Right lobe of liver (tissue), 4 donors: ENCODE measurements around the gene HIRA.

Source experiments
- POLR2A ChIP-seq: fragments of 450-650 bp; IDR thresholded peaks from one replicate; pipeline ENCODE4 v1.6.1; 2017; ENCODE audit warnings: antibody characterized with exemption, mild to moderate bottlenecking
- TF ChIP-seq, protein P1 (sequence below), 4 donors: fragments of 200-600 bp in 3 of 4; fragments of 450-650 bp in 1 of 4; IDR thresholded peaks; one replicate each; pipeline versions ENCODE4 v1.5.1 to v1.8.0; 2016 to 2022; ENCODE audit warnings: antibody characterized with exemption in 4 of 4, mild to moderate bottlenecking in 2 of 4
- donor health status: DM: no; HTN: no; CAD: no.
- donor health status: DM: no; HTN: no; CAD: no.
- donor health status: DM: no; HTN: yes; CAD: no.

DNA sequence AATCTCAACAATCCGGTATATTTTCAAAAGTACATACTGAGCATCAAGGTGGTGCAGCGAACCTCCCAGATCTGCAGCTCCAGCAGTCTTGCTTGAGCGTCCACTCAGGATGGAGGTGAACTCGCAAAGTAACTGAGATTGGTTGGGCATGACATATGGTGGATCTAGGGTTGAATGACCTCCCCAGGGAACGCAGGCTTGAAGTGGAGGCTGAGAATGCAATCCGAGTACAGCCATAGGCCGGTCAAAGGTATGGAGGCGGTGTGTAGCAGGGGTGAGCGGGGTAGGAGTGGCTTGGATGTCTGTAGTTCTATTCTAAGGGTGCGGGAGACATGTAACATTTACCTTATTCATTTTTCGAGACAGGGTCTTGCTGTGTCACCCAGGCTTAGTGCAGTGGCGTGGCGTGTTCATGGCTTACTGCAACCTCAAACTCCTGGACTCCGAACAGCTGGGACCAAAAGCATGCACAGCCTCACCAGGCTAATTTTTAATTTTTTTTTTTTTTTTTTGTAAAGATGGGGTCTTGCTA is 16.6 kb upstream of the HIRA start:
- TF ChIP-seq, protein P1, sequence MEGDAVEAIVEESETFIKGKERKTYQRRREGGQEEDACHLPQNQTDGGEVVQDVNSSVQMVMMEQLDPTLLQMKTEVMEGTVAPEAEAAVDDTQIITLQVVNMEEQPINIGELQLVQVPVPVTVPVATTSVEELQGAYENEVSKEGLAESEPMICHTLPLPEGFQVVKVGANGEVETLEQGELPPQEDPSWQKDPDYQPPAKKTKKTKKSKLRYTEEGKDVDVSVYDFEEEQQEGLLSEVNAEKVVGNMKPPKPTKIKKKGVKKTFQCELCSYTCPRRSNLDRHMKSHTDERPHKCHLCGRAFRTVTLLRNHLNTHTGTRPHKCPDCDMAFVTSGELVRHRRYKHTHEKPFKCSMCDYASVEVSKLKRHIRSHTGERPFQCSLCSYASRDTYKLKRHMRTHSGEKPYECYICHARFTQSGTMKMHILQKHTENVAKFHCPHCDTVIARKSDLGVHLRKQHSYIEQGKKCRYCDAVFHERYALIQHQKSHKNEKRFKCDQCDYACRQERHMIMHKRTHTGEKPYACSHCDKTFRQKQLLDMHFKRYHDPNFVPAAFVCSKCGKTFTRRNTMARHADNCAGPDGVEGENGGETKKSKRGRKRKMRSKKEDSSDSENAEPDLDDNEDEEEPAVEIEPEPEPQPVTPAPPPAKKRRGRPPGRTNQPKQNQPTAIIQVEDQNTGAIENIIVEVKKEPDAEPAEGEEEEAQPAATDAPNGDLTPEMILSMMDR (IDR thresholded peaks at IDR 0.05), result no peak
- TF ChIP-seq POLR2A, result no peak
